Astrocyte (in vitro differentiated cells and primary cell): ENCODE measurements around the gene CORIN. TPM values are rescaled to one million over a fixed set of nuclear protein-coding genes. Genes with fewer than 3 reads are reported as not detected.

ENCODE experiments used
- DNase-seq: peaks from one replicate; pipeline ENCODE4 v3.0.0-alpha.2; 2010; ENCODE audit warnings: low read depth
- FAIRE-seq: peaks from 2 replicates; lab custom pipeline; 2011; peaks lifted over from hg19 to GRCh38; lab: Jason Lieb, UNC
- H2AFZ ChIP-seq: 2 replicates; pipeline ENCODE4 v1.6.0; 2012; ENCODE audit warnings: low read depth, low read length, inconsistent platforms
- H3K27ac ChIP-seq: 2 replicates; pipeline ENCODE4 v1.5.1; 2011; ENCODE audit warnings: low read depth, low read length, inconsistent platforms
- H3K27me3 ChIP-seq: 2 replicates; pipeline ENCODE4 v1.6.0; 2011; ENCODE audit warnings: low read length, inconsistent platforms; ENCODE audit not compliant: insufficient read depth
- H3K36me3 ChIP-seq: 2 replicates; pipeline ENCODE4 v1.5.1; 2011; ENCODE audit warnings: low read length, inconsistent platforms; ENCODE audit not compliant: insufficient read depth
- H3K4me1 ChIP-seq: 2 replicates; pipeline ENCODE4 v1.5.1; 2011; ENCODE audit warnings: low read length, inconsistent platforms; ENCODE audit not compliant: insufficient read depth
- H3K4me2 ChIP-seq: 2 replicates; pipeline ENCODE4 v1.6.0; 2012; ENCODE audit warnings: low read length, inconsistent platforms
- H3K4me3 ChIP-seq: 2 replicates; pipeline ENCODE4 v1.5.1; 2011; ENCODE audit warnings: low read depth, mild to moderate bottlenecking, low read length, inconsistent platforms; ENCODE audit not compliant: insufficient read depth
- H3K79me2 ChIP-seq: 2 replicates; pipeline ENCODE4 v1.6.0; 2012; ENCODE audit warnings: mild to moderate bottlenecking, low read length, inconsistent platforms; ENCODE audit not compliant: insufficient read depth
- H3K9ac ChIP-seq: 2 replicates; pipeline ENCODE4 v1.6.0; 2012; ENCODE audit warnings: mild to moderate bottlenecking, low read length, inconsistent platforms
- H3K9me3 ChIP-seq: 2 replicates; pipeline ENCODE4 v1.5.1; 2012; ENCODE audit warnings: low read depth, mild to moderate bottlenecking, low read length, inconsistent platforms; ENCODE audit not compliant: insufficient read depth
- H4K20me1 ChIP-seq: 2 replicates; pipeline ENCODE4 v1.6.0; 2012; ENCODE audit warnings: low read length, inconsistent platforms; ENCODE audit not compliant: insufficient read depth
- H3K27ac Mint-ChIP-seq: one replicate; pipeline ENCODE4 v1.8.0; 2021; ENCODE audit warnings: mild to moderate bottlenecking, mixed read lengths; ENCODE audit not compliant: unreplicated experiment
- H3K27me3 Mint-ChIP-seq: one replicate; pipeline ENCODE4 v1.8.0; 2021; ENCODE audit warnings: low read depth, mixed read lengths; ENCODE audit not compliant: unreplicated experiment
- H3K36me3 Mint-ChIP-seq: one replicate; pipeline ENCODE4 v1.8.0; 2021; ENCODE audit warnings: low read depth, mixed read lengths; ENCODE audit not compliant: unreplicated experiment
- H3K4me1 Mint-ChIP-seq: one replicate; pipeline ENCODE4 v1.8.0; 2021; ENCODE audit warnings: low read depth, mixed read lengths; ENCODE audit not compliant: unreplicated experiment
- H3K4me3 Mint-ChIP-seq: one replicate; pipeline ENCODE4 v1.8.0; 2021; ENCODE audit warnings: mild to moderate bottlenecking, moderate library complexity, mixed read lengths; ENCODE audit not compliant: unreplicated experiment
- H3K9me3 Mint-ChIP-seq: one replicate; pipeline ENCODE4 v1.8.0; 2021; ENCODE audit warnings: mild to moderate bottlenecking, mixed read lengths; ENCODE audit not compliant: unreplicated experiment
- CTCF ChIP-seq: IDR thresholded peaks from 2 replicates; pipeline ENCODE4 v1.5.1; 2011; ENCODE audit warnings: low read depth, mild to moderate bottlenecking, inconsistent platforms, low read length, moderate library complexity; ENCODE audit not compliant: insufficient read depth
- EZH2 ChIP-seq: IDR thresholded peaks from 2 replicates; pipeline ENCODE4 v1.6.1; 2012; ENCODE audit warnings: mild to moderate bottlenecking, low read length, inconsistent platforms; ENCODE audit not compliant: insufficient read depth
- total RNA-seq: library from RNA; stranded (reverse); gene quantifications from 2 replicates; pipeline ENCODE4 v1.2.1, GENCODE V29; 2021

Gene CORIN
- total RNA-seq, 1 donor from 2014 or later = 0.20 TPM

GRCh38 chr4:47830265-47831025, 7.4 kb downstream of the CORIN start:
- TF ChIP-seq EZH2 (no peak), CTCF (no peak)
- no peaks in the 10 kb centered on the region for H3K27me3 ChIP-seq

GRCh38 chr4:47829438-47829837, 8.4 kb downstream of the CORIN start:
- Histone ChIP-seq H3K4me3 (no peak overlapping the region), H3K36me3 (no peaks in the 10 kb centered on the region), H3K4me2 (no peak overlapping the region), H2AFZ (no peak overlapping the region), H3K27me3 (no peaks in the 10 kb centered on the region), H4K20me1 (no peaks in the 10 kb centered on the region), H3K4me1 (no peaks in the 10 kb centered on the region), H3K9me3 (no peaks in the 10 kb centered on the region), H3K27ac (no peak overlapping the region), H3K79me2 (no peaks in the 10 kb centered on the region), H3K9ac (no peak overlapping the region)
- Mint-ChIP-seq H3K4me3 (no peak overlapping the region), H3K36me3 (no peaks in the 10 kb centered on the region), H3K27me3 (peaks cover 2% of the 10 kb centered on the region), H3K9me3 (peaks cover 9% of the 10 kb centered on the region), H3K4me1 (peaks cover 5% of the 10 kb centered on the region), H3K27ac (no peak overlapping the region)
- TF ChIP-seq CTCF (no peak), EZH2 (no peak)
- FAIRE-seq (no peak), DNase-seq (no peak)

More at GRCh38 chr4:47830265-47831025, 7.4 kb downstream of the CORIN start:
- Mint-ChIP-seq H3K27me3 (peaks cover 2% of the 10 kb centered on the region), H3K9me3 (peaks cover 9% of the 10 kb centered on the region), H3K27ac (no peak overlapping the region), H3K36me3 (no peaks in the 10 kb centered on the region), H3K4me3 (no peak overlapping the region), H3K4me1 (peaks cover 2% of the 10 kb centered on the region)
- H3K4me1 ChIP-seq = peaks cover 3% of the 10 kb centered on the region
- FAIRE-seq (no peak), DNase-seq (no peak)
- H3K79me2 ChIP-seq = no peaks in the 10 kb centered on the region
- H4K20me1 ChIP-seq = no peaks in the 10 kb centered on the region
- no peak overlapping the region for H3K4me3 ChIP-seq
- no peaks in the 10 kb centered on the region for H3K36me3 ChIP-seq
- no peak overlapping the region for H3K4me2 ChIP-seq
- H3K9me3 ChIP-seq = no peaks in the 10 kb centered on the region
- no peak overlapping the region for H3K27ac ChIP-seq
- no peak overlapping the region for H3K9ac ChIP-seq
- H2AFZ ChIP-seq = no peak overlapping the region
